ENCODE measurements around the gene ANKS6. TPM values are rescaled to one million over a fixed set of nuclear protein-coding genes. Genes with fewer than 3 reads are reported as not detected.

ANKS6 gene
- total RNA-seq, 1 experiment from 2014 or later, result 32.0 TPM

DNA sequence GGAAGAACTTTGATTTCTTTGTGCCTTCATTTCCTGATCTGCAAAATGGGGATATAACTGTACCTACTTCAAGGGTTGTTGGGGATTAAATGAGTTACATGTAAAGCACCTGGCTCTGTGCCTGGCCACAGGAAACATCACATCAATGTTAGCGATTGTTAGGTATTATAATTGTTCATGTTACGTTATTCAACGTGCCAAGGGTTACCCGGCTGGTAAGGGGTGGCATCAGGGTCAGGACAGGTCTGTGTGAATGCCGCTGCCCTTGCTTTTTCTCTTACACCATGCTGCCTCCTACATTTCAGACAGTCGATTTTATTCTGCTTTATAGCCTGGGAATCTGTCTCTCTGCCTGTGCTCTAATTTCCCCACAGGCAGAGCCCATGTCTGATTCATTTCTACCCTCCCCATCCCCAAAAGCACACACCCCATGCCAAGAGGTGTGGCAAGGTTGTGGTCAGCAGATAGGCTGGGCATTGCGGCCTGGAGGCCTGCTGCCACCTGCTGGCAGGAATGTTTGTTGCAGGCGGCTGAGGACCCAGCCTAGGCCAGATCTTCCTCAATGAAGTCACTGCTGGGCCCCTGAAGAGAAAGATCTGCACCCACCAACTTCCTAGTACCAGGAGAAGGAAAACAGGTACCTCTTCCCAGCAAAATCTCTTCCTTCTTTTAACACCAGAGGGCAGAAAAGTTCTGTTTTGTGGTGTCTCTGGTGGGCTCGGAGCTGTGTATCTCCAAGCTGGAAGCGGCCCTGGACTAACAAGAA is 5.3 kb downstream of the ANKS6 start:
- Histone ChIP-seq H3K4me1 (peaks cover 26% of the 10 kb centered on the region), H3K27ac (peak overlapping the region; percentile 82), H3K27me3 (no peaks in the 10 kb centered on the region), H3K36me3 (peaks cover 21% of the 10 kb centered on the region), H3K9me3 (replicated peaks) (no peaks in the 10 kb centered on the region), H3K4me3 (no peak overlapping the region)
- DNase-seq, result peak; percentile 81 to 88

DNA sequence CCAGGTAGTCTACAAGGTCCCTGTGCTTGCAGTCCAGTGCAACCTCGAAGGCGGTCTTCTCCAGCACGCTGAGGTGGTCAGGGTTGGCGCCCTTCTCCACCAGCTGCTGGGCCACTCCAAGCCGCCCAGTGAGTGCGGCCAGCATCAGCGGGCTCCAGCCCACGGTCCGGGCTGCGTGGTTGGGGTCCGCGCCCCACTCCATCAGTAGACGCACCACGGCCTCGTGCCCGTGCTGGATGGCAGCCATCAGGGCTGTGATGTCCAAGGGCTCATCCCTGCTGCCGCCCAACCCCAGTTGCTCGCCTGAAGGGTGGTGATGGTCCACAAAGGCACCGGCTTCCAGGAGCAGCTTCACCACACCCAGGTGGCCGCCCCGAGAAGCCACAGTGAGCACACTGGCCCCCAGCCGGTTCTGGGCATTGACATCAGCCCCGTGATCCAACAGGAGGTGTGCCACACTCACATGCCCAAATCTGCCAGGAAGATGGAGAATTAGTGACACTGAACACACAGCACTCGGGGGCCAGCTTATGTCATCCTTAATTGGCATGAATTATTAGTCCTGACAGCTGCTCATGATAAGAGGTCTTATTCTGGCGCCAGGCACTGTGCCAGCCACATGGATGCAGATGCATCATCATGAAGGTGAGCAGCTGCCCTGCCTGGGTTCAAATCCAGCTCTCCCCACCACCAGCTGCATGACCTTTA is 6.1 kb downstream of the ANKS6 start:
- no peak overlapping the region for H3K4me3 ChIP-seq
- H3K27me3 ChIP-seq, result no peaks in the 10 kb centered on the region
- peaks cover 21% of the 10 kb centered on the region for H3K36me3 ChIP-seq
- H3K9me3 ChIP-seq (replicated peaks), result no peaks in the 10 kb centered on the region
- peak overlapping the region; percentile 82 for H3K27ac ChIP-seq
- peak; percentile 93 to 94 for DNase-seq
- peaks cover 32% of the 10 kb centered on the region for H3K4me1 ChIP-seq

GRCh38 chr9:98789483-98790133 is 6.7 kb downstream of the ANKS6 start:
- peaks cover 25% of the 10 kb centered on the region for H3K36me3 ChIP-seq
- peak overlapping the region; percentile 82 for H3K27ac ChIP-seq
- no peak overlapping the region for H3K4me3 ChIP-seq
- H3K9me3 ChIP-seq (replicated peaks), result no peaks in the 10 kb centered on the region
- no peak for DNase-seq
- peaks cover 39% of the 10 kb centered on the region for H3K4me1 ChIP-seq
- H3K27me3 ChIP-seq, result no peaks in the 10 kb centered on the region

DNA sequence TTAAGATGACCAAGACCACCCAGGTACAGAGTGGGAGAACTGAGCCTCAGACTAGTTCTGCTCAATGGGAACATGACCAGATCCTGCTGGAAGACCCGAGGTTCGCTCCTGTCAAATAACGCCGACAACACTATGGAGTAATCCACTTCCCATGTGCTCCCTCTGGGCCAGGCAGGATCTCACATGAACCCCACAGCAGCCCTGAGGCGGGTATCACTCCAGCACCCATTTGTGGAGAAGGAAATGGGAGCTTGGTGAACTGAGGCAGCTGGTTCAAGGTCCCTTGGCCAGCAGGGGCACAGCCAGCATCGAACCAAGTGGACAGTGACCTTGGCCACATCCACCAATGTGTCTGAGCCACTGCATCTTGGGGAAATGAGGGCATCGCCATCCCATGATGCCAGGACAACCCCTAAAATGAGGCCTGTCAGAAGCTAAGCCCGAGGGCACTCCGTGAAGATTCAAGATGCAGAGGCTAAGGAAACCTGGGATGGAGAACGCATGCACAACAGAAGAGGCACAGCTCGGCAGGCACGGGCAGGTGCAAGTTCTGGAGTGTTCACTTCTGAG is 8.5 kb downstream of the ANKS6 start:
- H3K27me3 ChIP-seq, result no peaks in the 10 kb centered on the region
- no peak overlapping the region for H3K4me3 ChIP-seq
- no peak overlapping the region for H3K27ac ChIP-seq
- H3K4me1 ChIP-seq, result peaks cover 54% of the 10 kb centered on the region
- no peak for DNase-seq
- H3K36me3 ChIP-seq, result peaks cover 34% of the 10 kb centered on the region
- no peaks in the 10 kb centered on the region for H3K9me3 ChIP-seq (replicated peaks)

- DNase-seq, result no peak
- Histone ChIP-seq H3K4me3 (no peak overlapping the region), H3K9me3 (replicated peaks) (no peaks in the 10 kb centered on the region), H3K36me3 (peaks cover 43% of the 10 kb centered on the region), H3K4me1 (peaks cover 52% of the 10 kb centered on the region), H3K27me3 (no peaks in the 10 kb centered on the region), H3K27ac (no peak overlapping the region)
Measured at GRCh38 chr9:98786750-98787510, 9.4 kb downstream of the ANKS6 start.

- peak overlapping the region; percentile 84 for H3K27ac ChIP-seq
- no peaks in the 10 kb centered on the region for H3K9me3 ChIP-seq (replicated peaks)
- H3K4me3 ChIP-seq, result no peak overlapping the region
- peaks cover 54% of the 10 kb centered on the region for H3K36me3 ChIP-seq
- no peaks in the 10 kb centered on the region for H3K27me3 ChIP-seq
- H3K4me1 ChIP-seq, result peaks cover 35% of the 10 kb centered on the region
- DNase-seq, result peak; percentile 64 to 68
Measured at GRCh38 chr9:98784831-98785806, 11.2 kb downstream of the ANKS6 start.

DNA sequence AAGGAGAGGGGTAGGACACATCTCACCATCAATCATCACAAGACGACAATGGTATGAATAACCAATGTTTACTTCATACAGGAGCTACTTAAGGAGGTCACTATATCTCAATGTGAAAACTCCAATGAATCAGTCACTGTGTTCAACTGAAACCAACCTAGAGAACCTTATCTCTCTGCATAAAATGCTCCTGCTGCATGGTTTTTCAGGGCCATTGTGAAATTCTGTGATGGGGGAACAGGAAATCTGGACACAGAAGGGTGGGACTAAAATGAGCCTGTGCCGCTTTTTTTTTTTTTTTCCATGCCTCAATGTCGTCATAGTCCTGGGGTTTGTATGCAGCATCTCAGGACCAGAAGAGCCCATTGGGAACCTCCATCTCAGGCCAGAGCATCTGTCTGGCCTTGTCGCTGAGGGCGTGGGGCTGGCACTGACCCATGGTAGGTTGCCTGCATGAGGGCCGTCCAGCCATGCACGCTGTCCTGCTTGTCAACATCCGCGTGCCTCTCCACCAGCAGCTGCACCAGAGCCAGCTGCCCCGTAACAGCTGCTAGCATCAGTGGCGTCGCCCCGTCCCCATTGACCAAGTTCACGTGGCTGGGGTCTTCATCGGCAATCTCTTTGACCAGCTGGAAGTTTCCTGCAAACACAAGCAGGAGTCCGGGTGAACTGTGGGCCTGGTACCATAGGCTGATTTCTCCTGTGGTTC is 12.7 kb downstream of the ANKS6 start:
- H3K36me3 ChIP-seq, result peaks cover 41% of the 10 kb centered on the region
- peaks cover 28% of the 10 kb centered on the region for H3K4me1 ChIP-seq
- H3K27ac ChIP-seq, result peak overlapping the region; percentile 84
- no peaks in the 10 kb centered on the region for H3K9me3 ChIP-seq (replicated peaks)
- peak; percentile 80 to 82 for DNase-seq
- H3K27me3 ChIP-seq, result no peaks in the 10 kb centered on the region
- H3K4me3 ChIP-seq, result no peak overlapping the region

DNA sequence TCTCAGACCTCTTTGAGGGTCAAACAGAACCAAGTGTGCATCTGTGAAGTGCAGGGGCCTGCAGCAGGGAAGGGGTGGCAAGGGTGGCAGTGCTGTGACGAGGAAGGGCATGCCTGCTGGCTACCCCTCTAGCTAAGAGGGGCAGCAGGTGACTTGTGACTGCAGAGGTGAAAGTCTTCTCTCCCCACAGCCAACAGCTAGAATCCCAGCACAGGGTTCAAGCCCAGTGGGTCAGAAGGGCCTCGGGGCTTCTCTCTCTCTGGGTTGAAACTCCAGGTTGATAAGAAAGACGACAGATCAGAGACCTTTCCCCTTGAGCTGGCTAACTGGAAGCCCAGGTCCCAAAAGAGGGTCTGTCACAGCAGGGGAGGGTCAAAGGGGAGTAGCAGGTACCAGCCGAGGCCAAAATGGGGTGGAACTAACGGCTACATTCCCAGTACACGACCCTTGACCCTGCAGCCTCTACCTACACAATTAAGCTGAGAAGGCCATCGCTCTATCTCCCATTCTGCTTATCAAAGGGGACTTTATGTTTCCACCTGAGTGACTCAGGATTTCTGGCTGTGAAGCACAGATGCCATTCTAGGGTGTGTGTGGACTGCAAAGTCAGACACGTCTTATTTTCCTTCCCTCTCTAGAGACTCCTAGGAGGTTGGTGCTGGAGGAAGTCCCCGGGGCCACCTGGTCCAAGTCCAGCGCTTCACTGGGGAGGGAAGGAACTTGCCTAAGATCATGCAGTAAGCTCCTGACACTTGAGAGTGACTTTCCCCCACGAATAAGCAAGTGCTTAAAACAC is 14.6 kb downstream of the ANKS6 start:
- H3K4me1 ChIP-seq, result peaks cover 28% of the 10 kb centered on the region
- peaks cover 42% of the 10 kb centered on the region for H3K36me3 ChIP-seq
- no peak for DNase-seq
- no peak overlapping the region for H3K27ac ChIP-seq
- H3K4me3 ChIP-seq, result no peak overlapping the region
- no peaks in the 10 kb centered on the region for H3K27me3 ChIP-seq
- H3K9me3 ChIP-seq (replicated peaks), result no peaks in the 10 kb centered on the region

DNA sequence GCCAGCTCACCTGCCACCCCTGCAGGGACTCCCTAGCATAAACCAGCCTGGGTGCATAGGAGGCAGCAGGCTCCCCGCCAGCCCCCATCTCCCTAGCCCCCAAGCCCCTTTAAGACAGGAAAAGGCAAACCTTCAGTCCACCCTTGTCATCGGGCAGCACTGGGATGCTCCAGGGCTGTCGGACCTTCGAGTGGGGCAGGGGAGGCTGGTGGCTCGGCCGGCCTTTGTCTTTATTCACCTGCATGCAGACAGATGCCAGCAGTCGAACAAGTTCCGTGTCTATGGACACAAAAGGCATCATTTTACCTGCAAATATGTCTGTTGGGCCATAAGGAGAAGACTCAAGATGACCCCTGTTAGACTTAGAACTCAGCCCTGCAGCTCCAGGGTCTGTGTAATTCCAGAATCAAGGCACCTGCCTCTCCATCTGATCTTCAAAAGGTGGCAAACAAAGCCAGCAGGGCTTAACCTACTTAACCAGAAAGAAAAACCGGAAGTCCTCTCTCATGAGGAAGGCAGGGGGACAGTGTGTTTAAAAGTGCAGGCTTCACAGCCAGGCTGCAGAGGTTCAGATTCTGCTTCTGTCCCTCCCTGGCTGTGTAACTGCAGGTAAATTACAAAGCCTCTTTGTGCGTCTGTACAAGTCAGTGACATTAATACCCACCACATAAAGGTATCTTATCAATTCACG is 16.2 kb downstream of the ANKS6 start:
- Histone ChIP-seq H3K36me3 (peaks cover 45% of the 10 kb centered on the region), H3K4me1 (peaks cover 21% of the 10 kb centered on the region), H3K27ac (no peak overlapping the region), H3K4me3 (no peak overlapping the region), H3K9me3 (replicated peaks) (no peaks in the 10 kb centered on the region), H3K27me3 (no peaks in the 10 kb centered on the region)
- no peak for DNase-seq

DNA sequence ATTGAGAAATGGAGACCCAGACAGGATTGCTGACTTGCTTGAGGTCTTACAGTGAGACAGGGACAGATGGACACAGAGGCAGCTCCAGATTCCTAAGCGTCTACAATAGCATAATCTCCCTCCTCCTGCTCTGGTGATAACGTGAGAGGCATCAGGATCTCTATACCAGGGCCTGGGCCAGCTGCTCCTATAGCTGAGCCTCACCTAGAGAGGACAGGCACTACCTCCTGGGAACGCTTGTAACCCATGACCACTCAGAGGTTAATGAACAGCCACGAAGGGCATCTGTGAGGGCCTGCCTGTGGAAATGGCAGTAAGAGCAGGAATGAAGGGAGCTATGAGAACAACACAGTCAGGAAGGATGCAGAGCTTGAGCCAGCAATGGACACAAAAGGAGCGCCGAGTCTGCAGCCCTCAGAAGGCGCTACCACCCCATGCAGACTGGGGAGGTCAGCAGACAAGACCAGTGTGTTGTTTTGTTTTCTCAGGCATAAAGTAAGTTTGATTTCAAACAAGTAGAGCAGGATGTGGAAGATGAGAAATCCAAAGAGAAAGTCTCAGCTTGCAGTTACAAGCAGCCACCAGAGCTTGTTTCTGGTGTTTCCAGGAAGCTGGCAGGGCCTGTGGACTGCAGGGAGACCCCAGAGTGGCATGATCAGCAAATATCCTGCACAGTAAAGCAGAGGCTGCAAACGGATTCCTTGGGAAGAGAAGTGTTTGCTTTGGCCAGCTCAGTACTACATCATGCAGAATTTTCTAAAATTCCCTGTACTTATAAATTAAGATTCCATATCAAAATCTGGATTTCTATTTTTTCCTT is 17.4 kb downstream of the ANKS6 start:
- Histone ChIP-seq H3K27me3 (no peaks in the 10 kb centered on the region), H3K27ac (no peak overlapping the region), H3K36me3 (peaks cover 36% of the 10 kb centered on the region), H3K4me3 (no peak overlapping the region), H3K4me1 (peaks cover 9% of the 10 kb centered on the region), H3K9me3 (replicated peaks) (no peaks in the 10 kb centered on the region)
- no peak for DNase-seq

- peaks cover 2% of the 10 kb centered on the region for H3K4me1 ChIP-seq
Measured at GRCh38 chr9:98778251-98778650, 18.1 kb downstream of the ANKS6 start.

More at GRCh38 chr9:98778251-98778650, 18.1 kb downstream of the ANKS6 start:
- H3K27me3 ChIP-seq, result no peaks in the 10 kb centered on the region
- peaks cover 34% of the 10 kb centered on the region for H3K36me3 ChIP-seq
- H3K4me3 ChIP-seq, result no peak overlapping the region
- no peak overlapping the region for H3K27ac ChIP-seq
- no peak for DNase-seq
- no peaks in the 10 kb centered on the region for H3K9me3 ChIP-seq (replicated peaks)
